Spleen (tissue), 11 donors: ENCODE results near the gene ALDH3B1. TPM values are rescaled to one million over a fixed set of nuclear protein-coding genes. Genes with fewer than 3 reads are reported as not detected.
A peak's percentile ranks its signal among the peaks of the same experiment; 100 is the strongest.

ENCODE experiments used
- DNase-seq: peaks from one replicate; pipeline ENCODE4 v3.0.0-alpha.2; 2020
- H3K27ac ChIP-seq, 8 donors: fragments of 200-600 bp; sonication (generic) in 7 of 8; 1 replicate in 4 of 8; 2 replicates in 4 of 8; pipeline versions ENCODE4 v1.5.0 to v1.8.0; 2016 to 2021; ENCODE audit warnings: inconsistent platforms in 4 of 8, mild to moderate bottlenecking in 4 of 8, moderate library complexity in 1 of 8
- H3K27me3 ChIP-seq, 7 donors: fragments of 200-600 bp; sonication (generic) in 6 of 7; replicated peaks in 1 of 7; 1 replicate in 4 of 7; 2 replicates in 3 of 7; pipeline versions ENCODE4 v1.5.0 to v1.8.0; 2016 to 2021; ENCODE audit warnings: inconsistent platforms in 3 of 7, mild to moderate bottlenecking in 1 of 7
- H3K36me3 ChIP-seq, 6 donors: fragments of 200-600 bp; sonication (generic) in 5 of 6; 1 replicate in 4 of 6; 2 replicates in 2 of 6; pipeline versions ENCODE4 v1.5.0 to v1.8.0; 2016 to 2021; ENCODE audit warnings: inconsistent platforms in 2 of 6
- H3K4me1 ChIP-seq, 6 donors: fragments of 200-600 bp; sonication (generic) in 5 of 6; 1 replicate in 3 of 6; 2 replicates in 3 of 6; pipeline versions ENCODE4 v1.5.0 to v1.8.0; 2016 to 2021; ENCODE audit warnings: inconsistent platforms in 3 of 6
- H3K4me3 ChIP-seq, 8 donors: fragments of 200-600 bp; sonication (generic) in 7 of 8; 1 replicate in 4 of 8; 2 replicates in 4 of 8; pipeline versions ENCODE4 v1.5.0 to v1.8.0; 2016 to 2021; ENCODE audit warnings: inconsistent platforms in 4 of 8, mild to moderate bottlenecking in 4 of 8, moderate library complexity in 2 of 8
- H3K9me3 ChIP-seq, 8 donors: fragments of 200-600 bp; sonication (generic) in 7 of 8; 1 replicate in 4 of 8; 2 replicates in 4 of 8; pipeline versions ENCODE4 v1.5.0 to v1.8.0; 2016 to 2021; ENCODE audit warnings: inconsistent platforms in 4 of 8
- POLR2A ChIP-seq, 3 donors: fragments of 450-650 bp; IDR thresholded peaks; one replicate each; pipeline ENCODE4 v1.5.1; 2017; ENCODE audit warnings: antibody characterized with exemption in 3 of 3, mild to moderate bottlenecking in 1 of 3
- POLR2AphosphoS5 ChIP-seq, 3 donors: sonication (generic); formaldehyde crosslinking; IDR thresholded peaks; one replicate each; pipeline ENCODE4 v1.5.1; 2017; ENCODE audit warnings: antibody characterized with exemption in 3 of 3
- WGBS, 5 donors: extraction: QIAGEN DNeasy Blood & Tissue Kit in 3 of 5; methylation state at CpG; one replicate each; pipeline versions ENCODE4 v1.1.5 to v1.1.7; 2013 to 2018; 5-methylcytosine and 5-hydroxymethylcytosine counted together
- intact Hi-C: fragments of 100-400 bp; cut with DNase I; formaldehyde crosslinking; loops from one replicate; pipeline ENCODE4 v1.15.0; 2023; ENCODE audit warnings: low total_unique reads
- polyA plus RNA-seq, 3 donors: library from polyadenylated mRNA; stranded (reverse); fragments of 200-250 nt; gene quantifications; one replicate each; pipeline ENCODE4 v1.2.1, GENCODE V29; 2013
- total RNA-seq, 7 donors: library from RNA; depleted of rRNA in 3 of 7; stranded (reverse); fragments of >200 nt in 3 of 7; fragmentation: NEBNext Ultra II Directional in 4 of 7; extraction: Animal tissue kit (Norgen Biotek cat#: 25700) in 4 of 7; gene quantifications; one replicate each; pipeline versions ENCODE4 v1.1.0 to v1.2.1, GENCODE V29; 2016 to 2021
- TF ChIP-seq, protein P1 (sequence below), 11 experiments: fragments of 200-600 bp in 7 of 11; fragments of 450-650 bp in 4 of 11; sonication (generic) in 4 of 11; IDR thresholded peaks in 8 of 11; conservative IDR thresholded peaks in 3 of 11; 1 replicate in 7 of 11; 2 replicates in 4 of 11; pipeline versions ENCODE4 v1.4.0 to v1.8.0; 2016 to 2021; ENCODE audit warnings: antibody characterized with exemption in 11 of 11, inconsistent platforms in 4 of 11, mild to moderate bottlenecking in 1 of 11
- donor health status: healthy with polysubstance abuse.
- donor health status: DM: no; HTN: no; CAD: no; lungs with moderate emphysema.
- donor health status: DM: no; HTN: no; CAD: no.
- donor health status: Bipolar disorder and iron deficiency.
- donor health status: healthy.
- donor health status: DM: no; HTN: no; CAD: no.
- donor health status: DM: yes; HTN: yes; CAD: no.

ALDH3B1 gene
- total and polyA plus RNA-seq, 10 donors: 7.8 to 46.8 (median 32.0) TPM

DNA sequence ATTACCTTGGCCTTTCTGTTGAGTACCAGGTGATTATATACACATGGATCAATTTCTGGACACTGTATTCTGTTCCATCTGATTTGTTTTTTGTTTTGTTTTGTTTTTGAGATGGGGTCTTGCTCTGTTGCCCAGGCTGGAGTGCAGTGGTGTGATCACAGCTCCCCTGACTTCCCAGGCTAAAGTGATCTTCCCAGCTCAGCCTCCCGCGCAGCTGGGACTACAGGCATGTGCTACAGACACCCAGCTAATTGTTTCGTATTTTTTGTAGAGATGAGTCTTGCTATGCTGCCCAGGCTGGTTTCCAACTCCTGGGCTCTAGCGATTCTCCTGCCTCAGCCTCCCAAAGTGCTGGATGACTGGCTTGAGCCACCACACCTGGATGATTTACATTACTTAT, 47.7 kb downstream of the ALDH3B1 start:
- 96 to 99% (median 98%) methylated on average over 4 of the region's 4 CpGs for WGBS, 5 donors
- H3K27ac ChIP-seq: no peak overlapping the region
- no peak overlapping the region for H3K4me3 ChIP-seq
- intact Hi-C loops: no loop called here
- H3K9me3 ChIP-seq: no peaks in the 10 kb centered on the region
- peaks cover 0 to 69% (median 14%) of the 10 kb centered on the region in 6 donors for H3K36me3 ChIP-seq
- TF ChIP-seq, protein P1, sequence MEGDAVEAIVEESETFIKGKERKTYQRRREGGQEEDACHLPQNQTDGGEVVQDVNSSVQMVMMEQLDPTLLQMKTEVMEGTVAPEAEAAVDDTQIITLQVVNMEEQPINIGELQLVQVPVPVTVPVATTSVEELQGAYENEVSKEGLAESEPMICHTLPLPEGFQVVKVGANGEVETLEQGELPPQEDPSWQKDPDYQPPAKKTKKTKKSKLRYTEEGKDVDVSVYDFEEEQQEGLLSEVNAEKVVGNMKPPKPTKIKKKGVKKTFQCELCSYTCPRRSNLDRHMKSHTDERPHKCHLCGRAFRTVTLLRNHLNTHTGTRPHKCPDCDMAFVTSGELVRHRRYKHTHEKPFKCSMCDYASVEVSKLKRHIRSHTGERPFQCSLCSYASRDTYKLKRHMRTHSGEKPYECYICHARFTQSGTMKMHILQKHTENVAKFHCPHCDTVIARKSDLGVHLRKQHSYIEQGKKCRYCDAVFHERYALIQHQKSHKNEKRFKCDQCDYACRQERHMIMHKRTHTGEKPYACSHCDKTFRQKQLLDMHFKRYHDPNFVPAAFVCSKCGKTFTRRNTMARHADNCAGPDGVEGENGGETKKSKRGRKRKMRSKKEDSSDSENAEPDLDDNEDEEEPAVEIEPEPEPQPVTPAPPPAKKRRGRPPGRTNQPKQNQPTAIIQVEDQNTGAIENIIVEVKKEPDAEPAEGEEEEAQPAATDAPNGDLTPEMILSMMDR (IDR thresholded peaks at IDR 0.05 in 8 of 11, conservative IDR thresholded peaks at IDR 0.05 in 3 of 11): no peak
- no peak for TF ChIP-seq POLR2A (IDR thresholded peaks at IDR 0.05)
- no peak for TF ChIP-seq POLR2AphosphoS5 (IDR thresholded peaks at IDR 0.05)
- DNase-seq: no peak
- H3K27me3 ChIP-seq: no peaks in the 10 kb centered on the region
- no peaks in the 10 kb centered on the region for H3K4me1 ChIP-seq

DNA sequence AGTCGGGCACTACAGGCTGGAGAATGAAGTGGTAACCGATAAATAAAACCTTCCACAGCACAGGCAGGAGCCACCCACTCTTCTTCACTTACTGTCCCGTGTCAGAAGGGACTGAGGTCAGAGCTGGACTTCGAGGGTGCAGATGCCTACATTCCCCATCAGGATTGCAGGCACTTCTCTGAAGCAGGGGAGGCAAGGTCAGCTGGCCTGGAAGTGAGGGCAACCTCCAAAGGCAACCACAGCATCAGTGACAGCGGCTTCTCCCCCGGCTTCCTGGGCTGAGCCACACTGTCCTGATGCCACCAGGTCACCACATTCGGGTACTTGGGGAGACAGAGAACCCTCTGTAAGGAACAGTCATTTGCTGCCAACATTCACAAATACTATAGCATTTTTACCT, 51.4 kb downstream of the ALDH3B1 start:
- Histone ChIP-seq H3K27ac (no peak overlapping the region), H3K9me3 (no peaks in the 10 kb centered on the region), H3K4me1 (peaks cover 0 to 22% (median 6%) of the 10 kb centered on the region in 6 donors), H3K36me3 (peaks cover 0 to 92% (median 40%) of the 10 kb centered on the region in 6 donors), H3K4me3 (no peak overlapping the region), H3K27me3 (no peaks in the 10 kb centered on the region)
- intact Hi-C loops: loop anchor here (10.0 kb wide), 1 partner anchor 143 kb away; no protein-coding TSS in a partner anchor
- DNase-seq: no peak
- TF ChIP-seq POLR2A (IDR thresholded peaks at IDR 0.05) (no peak), POLR2AphosphoS5 (IDR thresholded peaks at IDR 0.05) (no peak)
- TF ChIP-seq, protein P1 (IDR thresholded peaks at IDR 0.05 in 8 of 11, conservative IDR thresholded peaks at IDR 0.05 in 3 of 11): no peak
- 92 to 96% (median 94%) methylated on average over 7 of the region's 7 CpGs for WGBS, 5 donors

DNA sequence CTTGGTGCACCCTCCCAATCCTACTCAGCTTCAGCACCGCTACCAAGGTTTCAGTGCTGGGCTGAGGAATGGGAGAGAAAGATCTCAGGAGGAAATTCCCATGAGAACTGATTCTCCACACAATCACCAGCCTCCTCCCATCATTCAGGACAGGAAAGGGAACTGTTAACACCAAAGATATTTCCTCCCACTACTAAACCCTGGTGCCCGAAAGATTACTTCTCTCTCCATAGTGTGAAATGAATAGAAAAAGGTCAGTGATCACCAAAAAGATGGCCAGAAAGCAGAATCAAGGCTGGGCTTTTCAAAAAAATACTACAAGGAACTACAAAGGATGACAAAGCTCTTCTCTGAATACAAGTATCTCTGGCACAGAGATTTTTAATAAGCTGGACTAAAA, 54.8 kb downstream of the ALDH3B1 start:
- intact Hi-C loops: loop anchor here (10.0 kb wide), 1 partner anchor 140 kb away; no protein-coding TSS in a partner anchor
- 63 to 83% (median 76%) methylated on average over 2 of the region's 2 CpGs for WGBS, 5 donors
- no peak overlapping the region for H3K4me3 ChIP-seq
- peaks cover 0 to 100% (median 59%) of the 10 kb centered on the region in 6 donors for H3K36me3 ChIP-seq
- TF ChIP-seq POLR2AphosphoS5 (IDR thresholded peaks at IDR 0.05) (no peak), POLR2A (IDR thresholded peaks at IDR 0.05) (no peak)
- TF ChIP-seq, protein P1 (IDR thresholded peaks at IDR 0.05 in 8 of 11, conservative IDR thresholded peaks at IDR 0.05 in 3 of 11): no peak
- DNase-seq: no peak
- H3K27me3 ChIP-seq: no peaks in the 10 kb centered on the region
- no peaks in the 10 kb centered on the region for H3K9me3 ChIP-seq
- H3K4me1 ChIP-seq: peaks cover 0 to 22% (median 6%) of the 10 kb centered on the region in 6 donors
- H3K27ac ChIP-seq: peak overlapping the region in 3 of 8 donors; percentile 8 to 47 (median 9)

DNA sequence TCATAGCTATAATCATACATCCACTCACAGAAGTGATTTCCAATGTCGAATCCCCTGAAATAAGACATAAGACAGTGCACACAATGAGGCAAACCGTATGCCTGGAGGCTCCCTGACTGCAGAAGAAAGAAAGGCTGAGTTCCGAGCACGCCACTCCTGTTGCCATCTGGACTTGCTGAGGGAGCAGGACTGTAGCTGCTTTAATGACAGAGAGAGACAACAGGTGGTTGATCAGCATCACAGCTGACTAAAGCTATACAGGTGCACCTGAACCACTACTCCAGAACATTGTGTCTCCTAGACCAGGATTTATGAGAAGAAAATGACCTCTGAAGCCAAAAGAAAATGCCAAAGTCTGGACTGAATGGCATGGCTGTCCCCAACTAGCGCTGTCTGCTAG, 55.7 kb downstream of the ALDH3B1 start:
- 88 to 98% (median 96%) methylated on average over 5 of the region's 5 CpGs for WGBS, 5 donors
- H3K27me3 ChIP-seq: no peaks in the 10 kb centered on the region
- no peak for DNase-seq
- H3K27ac ChIP-seq: no peak overlapping the region
- H3K4me1 ChIP-seq: peaks cover 0 to 23% (median 6%) of the 10 kb centered on the region in 6 donors
- no peak overlapping the region for H3K4me3 ChIP-seq
- TF ChIP-seq POLR2A (IDR thresholded peaks at IDR 0.05) (no peak), POLR2AphosphoS5 (IDR thresholded peaks at IDR 0.05) (no peak)
- TF ChIP-seq, protein P1 (IDR thresholded peaks at IDR 0.05 in 8 of 11, conservative IDR thresholded peaks at IDR 0.05 in 3 of 11): no peak
- intact Hi-C loops: loop anchor here (10.0 kb wide), 1 partner anchor 139 kb away; no protein-coding TSS in a partner anchor
- no peaks in the 10 kb centered on the region for H3K9me3 ChIP-seq
- peaks cover 0 to 100% (median 66%) of the 10 kb centered on the region in 6 donors for H3K36me3 ChIP-seq
